GM19328 (cell line): ENCODE data around the gene PCBP3.

Experiments used
- ATAC-seq: cut with Tn5 transposase; IDR thresholded peaks from one replicate; pipeline ENCODE4 v1.9.1; 2021; ENCODE audit warnings: mild to moderate bottlenecking, moderate library complexity; ENCODE audit not compliant: unreplicated experiment

The PCBP3 gene

GRCh38 chr21:45900034-45900868 lies 256.7 kb downstream of the PCBP3 start:
- ATAC-seq = no peak

- no peak for ATAC-seq
Measured at GRCh38 chr21:45901061-45901690, 257.7 kb downstream of the PCBP3 start.

GRCh38 chr21:45902292-45902995 lies 258.9 kb downstream of the PCBP3 start:
- no peak for ATAC-seq

- ATAC-seq = no peak
Measured at GRCh38 chr21:45905196-45905595, 261.7 kb downstream of the PCBP3 start.

DNA sequence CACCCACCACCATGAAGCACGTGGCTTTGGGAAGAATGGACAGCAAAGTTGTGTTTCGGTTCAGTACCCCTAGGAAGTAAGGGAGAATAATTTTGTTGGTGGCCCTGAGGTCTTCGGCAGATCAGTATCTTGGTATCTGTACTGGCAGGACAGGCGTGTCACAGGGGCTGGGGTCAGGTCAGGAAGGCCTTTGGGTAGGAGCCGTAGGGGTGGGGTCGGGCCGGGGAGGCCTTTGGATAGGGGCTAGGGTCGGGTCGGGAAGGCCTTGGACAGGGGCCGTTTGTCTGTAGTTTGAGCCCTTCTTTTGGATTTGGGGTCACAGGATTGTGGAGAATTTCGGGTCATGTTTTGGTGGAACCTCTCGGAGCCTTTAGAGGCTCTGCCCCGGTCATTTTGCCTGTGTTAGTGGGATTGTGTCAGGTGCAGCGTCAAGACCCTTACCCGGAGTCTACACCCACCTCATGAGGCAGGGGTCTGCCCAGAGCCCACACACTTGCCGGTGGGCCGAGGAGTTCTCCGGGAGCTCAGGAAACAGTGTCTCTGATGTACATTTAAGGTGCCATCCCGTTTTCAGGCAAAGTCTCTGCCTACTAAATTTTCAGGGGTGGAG lies 262.8 kb downstream of the PCBP3 start:
- no peak for ATAC-seq

DNA sequence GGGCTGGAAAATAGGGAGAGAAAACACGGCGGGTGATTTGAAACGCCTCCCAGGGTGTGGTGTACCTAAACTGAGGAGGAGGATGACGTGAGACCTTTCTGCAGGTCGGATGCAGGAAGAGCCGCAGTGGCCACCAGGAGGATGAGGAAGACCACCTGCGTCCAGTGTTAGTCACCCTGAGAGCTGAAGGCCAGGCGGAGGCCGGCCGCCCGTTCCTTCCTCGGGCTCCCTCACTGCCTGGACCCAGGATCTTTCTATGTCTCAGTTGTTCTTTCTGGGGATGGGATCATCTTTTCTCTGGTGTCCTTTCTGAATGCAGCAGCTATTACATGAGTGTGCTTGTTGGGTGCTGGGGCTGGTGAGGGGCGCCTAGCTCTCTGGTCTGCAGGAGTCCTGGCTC lies 263.3 kb downstream of the PCBP3 start:
- ATAC-seq = no peak

- no peak for ATAC-seq
Measured at GRCh38 chr21:45908536-45909237, 265.2 kb downstream of the PCBP3 start.

- ATAC-seq = no peak
Measured at GRCh38 chr21:45909238-45909988, 265.9 kb downstream of the PCBP3 start.

- ATAC-seq = no peak
Measured at GRCh38 chr21:45910155-45910547, 266.6 kb downstream of the PCBP3 start.

- ATAC-seq = no peak
Measured at GRCh38 chr21:45910548-45911221, 267.2 kb downstream of the PCBP3 start.

GRCh38 chr21:45911806-45912325 lies 268.3 kb downstream of the PCBP3 start:
- ATAC-seq = no peak

GRCh38 chr21:45912611-45913417 lies 269.3 kb downstream of the PCBP3 start:
- ATAC-seq = no peak

- no peak for ATAC-seq
Measured at GRCh38 chr21:45913418-45913765, 269.9 kb downstream of the PCBP3 start.

GRCh38 chr21:45913886-45914285 lies 270.4 kb downstream of the PCBP3 start:
- no peak for ATAC-seq

DNA sequence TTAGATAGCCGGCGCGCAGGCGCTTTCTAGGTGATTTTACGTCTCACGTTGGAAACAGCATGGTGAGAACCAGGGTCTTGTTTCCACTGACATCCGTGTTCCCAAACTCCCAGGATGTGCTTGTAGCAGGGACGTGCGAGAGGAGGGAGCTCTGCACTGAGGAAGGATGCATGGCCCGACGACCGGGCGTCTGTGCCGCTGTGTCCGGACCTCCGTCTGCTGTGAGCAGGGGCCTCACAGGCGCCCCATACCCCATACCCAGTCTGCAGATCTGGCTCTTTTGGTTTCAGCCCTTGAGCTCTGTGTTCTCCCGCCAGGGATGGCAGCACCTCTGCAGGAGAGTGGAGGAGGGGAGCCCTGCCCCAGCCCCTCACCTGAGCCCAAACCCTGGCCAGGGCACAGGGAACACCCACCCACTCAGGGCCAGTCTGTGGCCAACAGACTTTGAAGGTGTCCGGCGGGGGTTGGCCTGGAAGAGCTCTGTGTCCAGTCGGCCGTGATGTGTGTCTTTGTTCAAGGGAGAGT lies 270.9 kb downstream of the PCBP3 start:
- no peak for ATAC-seq

- no peak for ATAC-seq
Measured at GRCh38 chr21:45916011-45916840, 272.7 kb downstream of the PCBP3 start.

GRCh38 chr21:45917241-45917640 lies 273.7 kb downstream of the PCBP3 start:
- ATAC-seq = no peak
